Neural progenitor cell (in vitro differentiated cells): ENCODE measurements around the gene C22orf15.

Experiments used
- EZH2 ChIP-seq: fragments of 200-600 bp; sonication (generic); IDR thresholded peaks from 2 replicates; pipeline ENCODE4 v1.6.1; 2017; ENCODE audit warnings: antibody characterized with exemption, mild to moderate bottlenecking, moderate library complexity
- TF ChIP-seq, protein P1 (sequence below): fragments of 200-600 bp; sonication (generic); IDR thresholded peaks from 2 replicates; pipeline ENCODE4 v1.5.1; 2017; ENCODE audit warnings: antibody characterized with exemption, mild to moderate bottlenecking

DNA sequence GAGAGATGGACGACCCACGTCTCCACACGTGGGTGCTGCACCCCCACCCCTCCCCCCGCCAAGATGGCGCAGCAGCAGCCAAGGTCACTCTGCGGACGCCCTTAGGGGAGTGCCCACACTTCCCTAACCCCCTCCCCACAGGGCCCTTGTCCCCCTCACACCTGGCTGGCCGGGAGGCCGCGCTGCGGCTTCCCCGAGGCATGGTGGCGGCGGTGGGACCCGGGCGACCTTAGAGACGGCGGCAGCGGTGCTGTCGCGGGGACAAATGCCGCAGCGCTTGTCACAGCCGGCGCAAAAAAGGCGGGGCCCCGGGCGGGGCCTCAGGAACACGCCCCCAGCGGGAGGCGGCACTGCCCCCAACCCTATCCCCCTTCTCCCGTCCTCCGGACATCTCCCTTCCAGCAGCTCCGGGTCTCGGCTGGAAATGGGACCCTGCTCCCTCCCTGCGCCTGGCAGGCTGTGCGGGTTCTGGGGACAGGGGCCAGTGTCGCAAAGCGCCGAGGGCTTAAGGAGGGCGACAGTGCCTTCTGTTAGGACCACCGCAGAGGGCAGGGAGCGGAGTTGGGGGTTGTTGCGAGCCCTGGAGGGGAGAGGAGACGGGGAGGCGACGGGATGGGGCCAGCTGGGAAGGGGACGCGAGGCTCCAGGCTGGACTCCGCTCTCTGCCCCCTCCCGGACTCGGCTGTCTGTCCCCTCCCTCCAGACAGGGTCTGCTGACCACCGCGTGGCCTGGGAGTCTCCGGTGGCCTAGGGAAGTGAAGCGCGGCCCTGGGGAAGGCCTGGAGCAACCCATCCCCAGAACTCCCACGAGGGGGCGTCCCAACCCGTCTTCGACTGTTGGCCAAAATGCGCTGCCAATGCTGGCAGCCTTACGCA is 5.1 kb downstream of the C22orf15 start, which contains the start of gene CHCHD10:
- TF ChIP-seq, protein P1, sequence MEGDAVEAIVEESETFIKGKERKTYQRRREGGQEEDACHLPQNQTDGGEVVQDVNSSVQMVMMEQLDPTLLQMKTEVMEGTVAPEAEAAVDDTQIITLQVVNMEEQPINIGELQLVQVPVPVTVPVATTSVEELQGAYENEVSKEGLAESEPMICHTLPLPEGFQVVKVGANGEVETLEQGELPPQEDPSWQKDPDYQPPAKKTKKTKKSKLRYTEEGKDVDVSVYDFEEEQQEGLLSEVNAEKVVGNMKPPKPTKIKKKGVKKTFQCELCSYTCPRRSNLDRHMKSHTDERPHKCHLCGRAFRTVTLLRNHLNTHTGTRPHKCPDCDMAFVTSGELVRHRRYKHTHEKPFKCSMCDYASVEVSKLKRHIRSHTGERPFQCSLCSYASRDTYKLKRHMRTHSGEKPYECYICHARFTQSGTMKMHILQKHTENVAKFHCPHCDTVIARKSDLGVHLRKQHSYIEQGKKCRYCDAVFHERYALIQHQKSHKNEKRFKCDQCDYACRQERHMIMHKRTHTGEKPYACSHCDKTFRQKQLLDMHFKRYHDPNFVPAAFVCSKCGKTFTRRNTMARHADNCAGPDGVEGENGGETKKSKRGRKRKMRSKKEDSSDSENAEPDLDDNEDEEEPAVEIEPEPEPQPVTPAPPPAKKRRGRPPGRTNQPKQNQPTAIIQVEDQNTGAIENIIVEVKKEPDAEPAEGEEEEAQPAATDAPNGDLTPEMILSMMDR, result peak; percentile 81
- TF ChIP-seq EZH2, result no peak
